Endodermal cell (in vitro differentiated cells): ENCODE measurements around the gene GNAS-AS1. TPM values are rescaled to one million over a fixed set of nuclear protein-coding genes. Genes with fewer than 3 reads are reported as not detected.

Experiments
- DNase-seq: peaks from one replicate; pipeline ENCODE4 v3.0.0-alpha.2; 2017
- H3K27ac ChIP-seq: 2 replicates; pipeline ENCODE4 v1.5.1; 2013; ENCODE audit warnings: mild to moderate bottlenecking, low read depth, low read length, moderate library complexity
- H3K27me3 ChIP-seq: 2 replicates; pipeline ENCODE4 v1.6.1; 2013; ENCODE audit warnings: mild to moderate bottlenecking, low read length, moderate library complexity; ENCODE audit not compliant: insufficient read depth, control insufficient read depth, poor library complexity, severe bottlenecking
- H3K36me3 ChIP-seq: 2 replicates; pipeline ENCODE4 v1.7.0; 2013; ENCODE audit warnings: mild to moderate bottlenecking, low read length, moderate library complexity; ENCODE audit not compliant: control insufficient read depth, insufficient read depth
- H3K4me1 ChIP-seq: one replicate; pipeline ENCODE4 v1.7.0; 2013; ENCODE audit warnings: low read length; ENCODE audit not compliant: control insufficient read depth, insufficient read depth
- H3K4me3 ChIP-seq: 2 replicates; pipeline ENCODE4 v1.5.1; 2013; ENCODE audit warnings: mild to moderate bottlenecking, low read length, moderate library complexity
- H3K9ac ChIP-seq: 2 replicates; pipeline ENCODE4 v1.6.1; 2013; ENCODE audit warnings: mild to moderate bottlenecking, low read length, moderate library complexity; ENCODE audit not compliant: poor library complexity, severe bottlenecking; ENCODE audit errors: extremely low read depth
- H3K9me3 ChIP-seq: 2 replicates; pipeline ENCODE4 v1.6.1; 2013; ENCODE audit warnings: mild to moderate bottlenecking, low read length, moderate library complexity; ENCODE audit not compliant: control insufficient read depth
- H3K27ac Mint-ChIP-seq: 2 replicates; pipeline ENCODE4 v1.8.0; 2020; ENCODE audit warnings: mixed read lengths
- H3K27me3 Mint-ChIP-seq: 2 replicates; pipeline ENCODE4 v1.8.0; 2021; ENCODE audit warnings: mild to moderate bottlenecking, mixed read lengths; ENCODE audit not compliant: insufficient read depth
- H3K36me3 Mint-ChIP-seq: 2 replicates; pipeline ENCODE4 v1.8.0; 2020; ENCODE audit warnings: low read depth, mixed read lengths
- H3K4me1 Mint-ChIP-seq: 2 replicates; pipeline ENCODE4 v1.8.0; 2020; ENCODE audit warnings: mixed read lengths
- H3K4me3 Mint-ChIP-seq: 2 replicates; pipeline ENCODE4 v1.8.0; 2020; ENCODE audit warnings: mild to moderate bottlenecking, moderate library complexity, mixed read lengths
- H3K9me3 Mint-ChIP-seq: 2 replicates; pipeline ENCODE4 v1.8.0; 2020; ENCODE audit warnings: mild to moderate bottlenecking, mixed read lengths
- CTCF ChIP-seq: fragments of 200-600 bp; sonication (generic); conservative IDR thresholded peaks from 2 replicates; pipeline ENCODE4 v1.5.0; 2021; ENCODE audit warnings: antibody characterized with exemption, mild to moderate bottlenecking
- WGBS, 2 experiments: methylation state at CpG; one replicate each; pipeline versions ENCODE4 v1.1.5 to v1.1.7; 2013; ENCODE audit warnings: missing lambda C conversion rate in 2 of 2, mixed read lengths in 1 of 2; ENCODE audit not compliant: insufficient coverage in 1 of 2, insufficient read length in 1 of 2; 5-methylcytosine and 5-hydroxymethylcytosine counted together
- total RNA-seq, 2 donors: library from RNA; stranded (reverse); fragmentation: NEBNext Ultra II Directional in 1 of 2; extraction: Animal tissue kit (Norgen Biotek cat#: 25700) in 1 of 2; gene quantifications; 2 replicates in 1 of 2; 3 replicates in 1 of 2; pipeline ENCODE4 v1.2.1, GENCODE V29; 2021

The GNAS-AS1 gene
- total RNA-seq, 2 donors from 2014 or later, result 9.3 to 9.7 TPM

GRCh38 chr20:58808271-58809046 is 42.2 kb downstream of the GNAS-AS1 start:
- H3K4me1 ChIP-seq, result no peaks in the 10 kb centered on the region
- no peak overlapping the region for H3K27ac Mint-ChIP-seq
- no peak overlapping the region for H3K4me3 Mint-ChIP-seq
- no peak for TF ChIP-seq CTCF
- H3K27me3 ChIP-seq, result no peaks in the 10 kb centered on the region
- no peak overlapping the region for H3K4me3 ChIP-seq
- H3K9me3 Mint-ChIP-seq, result no peaks in the 10 kb centered on the region
- WGBS, 2 experiments, result 89 to 90% methylated on average over 15 to 17 of the region's 17 CpGs
- no peaks in the 10 kb centered on the region for H3K27me3 Mint-ChIP-seq
- H3K9ac ChIP-seq, result no peak overlapping the region
- no peak for DNase-seq
- no peaks in the 10 kb centered on the region for H3K36me3 Mint-ChIP-seq
- H3K27ac ChIP-seq, result no peak overlapping the region
- peaks cover 24% of the 10 kb centered on the region for H3K4me1 Mint-ChIP-seq
- H3K36me3 ChIP-seq, result no peaks in the 10 kb centered on the region
- H3K9me3 ChIP-seq, result no peaks in the 10 kb centered on the region

DNA sequence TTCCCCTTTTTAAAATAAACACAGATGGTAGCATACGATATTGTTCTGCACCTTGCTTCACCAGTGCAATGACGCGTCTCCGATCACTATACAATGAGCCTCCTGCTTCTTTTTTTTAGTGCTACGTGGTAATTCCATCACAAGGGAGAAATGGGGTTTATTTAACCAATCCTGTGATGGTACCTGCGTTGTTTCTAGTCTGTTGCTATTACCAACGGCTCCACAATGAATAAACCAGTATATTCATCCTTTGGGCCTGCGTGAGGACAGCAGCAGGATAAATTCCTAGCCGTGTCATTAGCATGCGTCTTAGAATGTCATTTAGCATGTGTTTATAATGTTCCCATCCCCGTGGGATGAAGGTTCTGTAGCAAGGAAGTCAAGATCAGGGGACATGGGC is 42.9 kb downstream of the GNAS-AS1 start:
- Histone ChIP-seq H3K4me3 (no peak overlapping the region), H3K36me3 (no peaks in the 10 kb centered on the region), H3K4me1 (no peaks in the 10 kb centered on the region), H3K9ac (no peak overlapping the region), H3K9me3 (no peaks in the 10 kb centered on the region), H3K27ac (no peak overlapping the region), H3K27me3 (no peaks in the 10 kb centered on the region)
- H3K27ac Mint-ChIP-seq, result no peak overlapping the region
- H3K9me3 Mint-ChIP-seq, result no peaks in the 10 kb centered on the region
- no peaks in the 10 kb centered on the region for H3K27me3 Mint-ChIP-seq
- TF ChIP-seq CTCF, result no peak
- H3K4me1 Mint-ChIP-seq, result peaks cover 29% of the 10 kb centered on the region
- DNase-seq, result no peak
- WGBS, 2 experiments, result 92 to 95% methylated on average over 10 to 11 of the region's 11 CpGs
- no peaks in the 10 kb centered on the region for H3K36me3 Mint-ChIP-seq
- H3K4me3 Mint-ChIP-seq, result no peak overlapping the region

- no peaks in the 10 kb centered on the region for H3K36me3 ChIP-seq
- TF ChIP-seq CTCF, result no peak
- Mint-ChIP-seq H3K27me3 (peaks cover 5% of the 10 kb centered on the region), H3K27ac (no peak overlapping the region), H3K4me3 (no peak overlapping the region), H3K4me1 (peaks cover 43% of the 10 kb centered on the region), H3K9me3 (no peaks in the 10 kb centered on the region), H3K36me3 (no peaks in the 10 kb centered on the region)
- H3K4me3 ChIP-seq, result no peak overlapping the region
- no peak overlapping the region for H3K9ac ChIP-seq
- DNase-seq, result no peak
- H3K27ac ChIP-seq, result no peak overlapping the region
- H3K9me3 ChIP-seq, result no peaks in the 10 kb centered on the region
- no peaks in the 10 kb centered on the region for H3K27me3 ChIP-seq
- H3K4me1 ChIP-seq, result no peaks in the 10 kb centered on the region
- 95 to 96% methylated on average over 13 to 18 of the region's 18 CpGs for WGBS, 2 experiments
These were observed 47.2 kb downstream of the GNAS-AS1 start for GRCh38 chr20:58803533-58803932.
